Activated CD4-positive, alpha-beta T cell treated with anti-CD3 and anti-CD28 coated beads for 4 hours (primary cell): ENCODE data around the gene SPATA12.

Source experiments
- DNase-seq, 2 donors: peaks; one replicate each; pipeline ENCODE4 v3.0.0-alpha.2; 2020

Gene SPATA12

DNA sequence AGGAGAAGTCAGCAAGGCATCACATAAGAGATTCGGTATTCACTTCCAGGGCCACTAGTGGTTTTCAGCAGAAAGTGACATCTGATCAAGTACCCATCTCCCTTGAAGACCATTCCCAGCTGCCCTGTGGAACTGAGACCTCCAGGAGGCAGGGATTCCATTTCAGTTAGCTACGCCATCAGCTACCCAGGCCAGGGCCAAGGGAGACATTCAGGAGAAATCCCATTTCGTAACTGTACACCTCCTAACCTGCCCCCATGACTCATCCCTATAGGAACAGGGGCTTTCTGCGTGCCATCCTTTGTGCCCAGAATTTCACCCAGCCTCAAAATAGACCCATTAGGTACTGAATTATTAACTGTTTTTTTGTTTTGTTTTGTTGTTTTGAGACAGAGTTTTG lies 24.7 kb downstream of the SPATA12 start:
- no peak for DNase-seq

- DNase-seq, result no peak
These were observed 25.7 kb downstream of the SPATA12 start for GRCh38 chr3:57086201-57086600.

GRCh38 chr3:57087361-57088092 lies 27.1 kb downstream of the SPATA12 start:
- DNase-seq, result no peak

DNA sequence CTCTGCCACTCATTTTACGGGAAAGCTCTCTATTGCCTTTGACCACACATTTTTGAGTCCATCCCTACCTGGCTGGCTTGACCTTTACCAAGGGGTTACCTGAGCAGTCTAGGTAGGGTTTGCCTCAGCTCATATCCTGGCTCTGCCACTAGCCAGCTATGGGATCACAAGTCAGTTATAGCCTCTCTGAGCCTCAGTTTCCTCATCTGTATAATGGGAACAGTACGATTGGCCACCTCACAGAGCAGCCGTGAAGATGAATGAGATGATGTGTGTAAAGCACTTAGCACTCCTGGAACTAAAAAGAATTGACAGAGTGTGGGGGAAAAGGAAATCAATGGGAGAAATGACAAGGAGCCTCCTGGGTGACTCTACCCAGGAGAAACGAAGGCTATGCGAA lies 28.0 kb downstream of the SPATA12 start:
- no peak for DNase-seq

DNA sequence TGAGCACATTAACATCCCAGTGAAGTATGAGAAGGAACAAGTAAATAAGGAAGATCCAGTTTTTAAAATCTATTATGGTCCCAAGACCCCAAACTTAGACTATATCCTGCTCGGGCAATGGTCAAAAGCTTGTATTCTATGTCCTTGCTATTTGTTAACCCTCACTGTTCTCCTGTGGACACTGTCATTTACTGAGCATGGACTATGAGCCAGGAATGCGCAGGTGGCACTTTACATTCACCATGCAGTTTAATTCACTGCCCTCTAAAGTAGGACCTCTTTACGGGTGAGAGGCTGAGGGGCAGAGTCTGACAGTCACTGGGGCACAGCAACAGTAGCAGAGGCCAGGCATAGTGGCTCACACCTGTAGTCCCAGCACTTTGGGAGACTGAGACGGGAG lies 28.6 kb downstream of the SPATA12 start:
- DNase-seq, result no peak

GRCh38 chr3:57091521-57092273 lies 31.2 kb downstream of the SPATA12 start:
- no peak for DNase-seq

DNA sequence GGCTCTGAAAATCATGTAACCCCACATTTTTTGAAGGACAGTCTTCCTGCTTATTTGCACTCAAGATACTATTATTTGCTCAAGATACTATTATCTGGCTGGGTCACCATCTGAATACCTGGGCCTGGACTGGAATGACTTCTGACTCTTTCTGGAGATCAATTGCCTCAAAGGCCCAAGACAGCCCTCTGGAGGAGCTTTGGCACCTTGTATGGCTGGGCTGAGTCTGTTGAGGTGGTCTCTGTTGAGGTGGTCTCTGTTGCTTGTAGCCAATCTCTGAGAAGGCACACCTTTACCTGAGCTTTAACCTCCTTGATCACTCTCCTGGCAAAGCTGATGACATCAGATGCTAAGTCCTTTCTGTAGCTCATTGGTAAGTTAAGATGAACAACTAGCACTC lies 33.0 kb downstream of the SPATA12 start:
- DNase-seq, result no peak

- no peak for DNase-seq
These were observed 33.6 kb downstream of the SPATA12 start for GRCh38 chr3:57093971-57094535.

DNA sequence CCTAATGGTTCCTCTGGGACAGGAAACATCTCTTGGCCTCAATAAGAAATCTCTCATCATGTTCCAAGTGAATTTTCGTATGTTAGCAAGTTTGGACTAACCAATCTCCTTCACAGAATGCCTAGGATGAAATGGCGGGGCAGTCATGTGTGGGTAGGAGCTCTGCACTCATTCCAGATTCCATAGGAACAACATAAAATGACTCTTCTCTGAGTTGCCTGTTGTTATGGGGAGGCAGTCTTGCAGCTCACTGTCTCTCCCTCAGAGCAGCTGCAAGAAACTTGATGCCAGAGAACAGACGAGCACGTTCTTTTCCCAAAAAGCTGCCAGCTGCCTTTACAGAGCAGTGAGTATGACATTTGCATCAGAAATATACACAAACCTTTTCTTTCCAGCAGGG lies 34.1 kb downstream of the SPATA12 start:
- no peak for DNase-seq

DNA sequence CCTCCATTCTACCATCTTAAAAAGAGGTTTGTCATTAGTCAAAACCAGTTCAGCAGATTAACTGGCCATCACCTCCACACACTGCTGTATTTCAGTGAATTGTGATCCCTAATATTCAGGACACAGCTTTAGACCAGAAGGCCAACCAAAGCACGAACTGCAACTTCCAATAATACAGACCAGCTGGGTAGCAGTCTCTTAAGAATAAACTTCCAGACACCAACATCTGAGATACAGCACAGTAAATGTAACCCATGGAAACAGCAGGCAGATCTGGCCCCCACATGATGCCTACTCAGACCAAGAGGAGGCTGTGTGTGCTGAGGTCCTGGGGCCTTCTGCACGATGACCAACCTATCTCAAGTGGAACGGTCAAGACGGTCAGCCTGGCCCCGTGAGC lies 34.9 kb downstream of the SPATA12 start:
- DNase-seq, result no peak

DNA sequence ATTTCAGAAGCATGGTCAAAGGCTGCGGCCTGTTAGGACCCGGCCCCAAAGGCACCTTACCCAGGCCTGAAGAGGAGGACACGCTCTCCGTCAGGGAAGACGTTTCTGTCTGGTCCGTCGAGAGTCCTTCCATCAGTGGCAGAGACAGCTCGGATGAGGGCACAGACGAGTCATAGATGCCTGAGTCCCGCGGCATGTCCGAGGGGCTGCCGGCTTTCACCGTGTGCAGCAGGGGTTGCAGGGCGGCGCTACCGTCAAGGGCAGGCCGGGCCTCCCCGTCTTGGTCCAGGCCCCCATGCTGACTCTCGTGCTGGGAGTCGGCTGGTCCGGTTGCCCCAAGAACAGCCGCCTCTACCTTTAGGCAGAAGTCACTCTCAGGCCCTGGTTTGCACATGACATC lies 37.1 kb downstream of the SPATA12 start:
- no peak for DNase-seq

GRCh38 chr3:57098418-57099310 lies 38.2 kb downstream of the SPATA12 start:
- DNase-seq, result no peak

DNA sequence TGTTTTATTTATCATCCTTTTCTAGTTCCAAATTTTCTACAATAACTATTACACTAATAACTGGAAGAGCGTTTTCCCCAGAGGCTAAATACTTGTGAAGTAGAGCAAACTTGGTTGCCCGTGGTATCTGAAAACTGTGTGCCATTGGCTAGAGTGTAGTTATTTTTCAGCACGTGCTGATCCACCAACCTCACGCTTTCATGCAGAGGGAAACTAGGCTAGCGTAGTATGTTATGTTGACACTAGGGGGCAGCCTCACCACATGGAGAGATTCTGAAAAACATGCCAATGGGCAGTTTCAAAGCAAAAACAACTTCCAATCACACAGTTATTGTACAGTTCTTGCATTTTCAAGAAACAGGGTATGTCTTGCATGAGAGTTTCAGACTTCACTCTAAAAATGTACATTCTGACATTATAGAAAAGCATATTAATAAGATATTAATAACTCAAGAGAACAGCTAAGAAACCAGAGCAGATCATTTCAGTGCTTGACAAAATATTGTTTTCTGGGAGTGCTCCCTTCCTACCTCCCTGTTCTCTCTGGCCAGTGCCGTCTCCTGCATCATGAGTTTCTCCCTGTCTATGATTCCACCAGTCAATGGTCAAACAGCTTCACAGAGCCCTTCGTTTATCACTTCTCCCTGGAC lies 39.7 kb downstream of the SPATA12 start:
- peak; percentile 39 to 61 for DNase-seq

GRCh38 chr3:57105585-57105984 lies 45.1 kb downstream of the SPATA12 start:
- DNase-seq, result no peak

GRCh38 chr3:57108684-57109083 lies 48.2 kb downstream of the SPATA12 start:
- no peak for DNase-seq

DNA sequence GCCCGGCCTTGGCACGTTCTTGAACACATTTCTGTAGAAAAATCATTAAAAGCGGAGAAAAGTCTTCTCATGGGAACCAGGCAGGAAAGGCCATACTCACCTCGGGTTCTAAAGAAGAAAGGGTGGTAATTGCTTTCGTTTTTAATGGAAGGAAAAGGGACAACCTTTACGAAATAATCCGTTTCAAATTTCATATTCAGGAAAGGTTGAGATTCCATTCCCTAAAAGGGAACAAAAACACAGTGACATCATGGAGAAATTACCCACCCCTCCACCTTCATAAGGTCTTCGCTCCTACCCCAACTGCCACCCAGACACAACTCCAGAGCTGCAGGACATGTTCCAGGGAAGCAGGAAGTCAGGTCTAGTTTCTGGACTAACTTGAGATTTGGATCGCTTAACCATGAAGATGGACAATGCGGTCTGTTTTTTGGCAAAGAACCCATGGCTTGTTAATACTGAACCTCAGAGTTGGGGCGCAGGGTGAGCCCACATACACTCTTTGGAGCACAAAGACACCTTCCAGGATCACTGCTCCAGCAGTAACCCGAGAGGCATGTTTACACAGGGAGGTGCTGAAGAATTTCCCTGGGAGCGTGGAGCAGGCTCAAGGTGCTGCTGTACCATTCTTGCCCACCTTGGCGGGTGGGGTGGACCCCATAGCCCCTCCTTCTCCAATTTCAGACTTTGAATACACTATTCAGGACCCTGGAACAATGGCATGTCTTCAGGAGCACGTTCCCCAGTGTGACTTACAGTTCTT lies 49.2 kb downstream of the SPATA12 start:
- DNase-seq, result no peak

- no peak for DNase-seq
These were observed 49.8 kb downstream of the SPATA12 start for GRCh38 chr3:57110214-57110613.

DNA sequence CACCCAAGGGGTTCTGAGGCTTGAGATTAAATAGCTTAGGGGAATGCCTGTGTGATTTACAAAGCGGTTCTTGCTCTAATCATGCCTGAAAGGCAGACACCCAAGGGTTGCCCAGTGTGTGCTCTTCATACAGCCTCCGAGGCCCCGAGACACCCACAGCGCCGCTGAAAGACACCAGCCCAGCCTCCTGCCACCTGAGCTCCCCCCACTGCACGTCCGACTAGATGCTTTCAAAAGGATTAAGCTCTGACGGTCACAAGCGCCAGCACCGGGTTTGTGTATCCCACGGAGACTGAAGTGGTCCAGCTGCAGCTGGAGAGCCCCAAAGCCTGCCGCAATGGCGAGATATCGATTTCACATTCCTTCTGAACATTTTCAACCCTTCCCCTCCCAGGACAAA lies 50.3 kb downstream of the SPATA12 start:
- no peak for DNase-seq

DNA sequence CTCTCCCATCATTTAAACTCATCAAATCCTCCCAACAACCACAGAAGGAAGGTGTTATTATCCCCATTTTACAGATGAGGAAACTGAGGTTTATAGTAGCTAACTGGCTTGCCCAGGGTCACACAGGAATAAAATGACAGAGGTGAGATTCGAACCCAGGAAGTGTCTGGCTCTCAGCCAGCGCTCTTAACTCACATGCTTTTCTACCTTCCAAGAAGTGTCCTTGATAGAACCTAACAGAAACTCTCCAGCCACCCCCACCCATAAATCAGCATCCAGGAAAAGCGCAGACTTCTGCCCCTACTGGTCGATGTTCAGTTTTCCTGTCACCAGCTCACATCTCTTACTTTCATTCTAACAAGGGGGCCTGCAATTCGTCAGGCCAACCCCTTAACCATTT lies 51.7 kb downstream of the SPATA12 start:
- DNase-seq, result no peak

- DNase-seq, result no peak
These were observed 56.0 kb downstream of the SPATA12 start for GRCh38 chr3:57116501-57116900.

DNA sequence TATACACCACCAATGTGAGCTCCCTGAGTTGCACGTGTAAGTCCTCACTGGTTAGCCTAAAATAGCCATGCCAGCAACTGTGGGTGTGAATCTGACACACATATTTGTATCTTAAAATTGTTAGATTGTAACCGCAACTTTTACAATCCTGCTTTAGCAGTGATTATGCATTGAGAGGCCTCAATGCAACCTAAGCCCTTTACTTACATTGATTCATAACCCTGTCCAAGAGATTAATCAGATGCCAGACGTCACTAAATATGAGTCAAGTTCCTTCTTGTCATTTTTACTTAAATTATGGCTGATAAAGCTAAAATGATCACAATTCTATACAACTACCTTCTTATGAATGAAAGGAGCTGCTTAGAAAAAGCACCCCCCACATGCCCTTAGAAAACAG lies 57.8 kb downstream of the SPATA12 start:
- no peak for DNase-seq

GRCh38 chr3:57120040-57120439 lies 59.6 kb downstream of the SPATA12 start:
- no peak for DNase-seq
